PC-9 (cell line): Measurements from ENCODE around the gene CEBPB.

Experiments
- CTCF ChIP-seq: fragments of 200-600 bp; sonication (generic); conservative IDR thresholded peaks from 2 replicates; pipeline ENCODE4 v1.6.1; 2017; ENCODE audit warnings: mixed run types, antibody characterized with exemption, mild to moderate bottlenecking, moderate library complexity
- EZH2 ChIP-seq: fragments of 200-600 bp; sonication (generic); IDR thresholded peaks from 2 replicates; pipeline ENCODE4 v1.8.0; 2017; ENCODE audit warnings: antibody characterized with exemption, low read depth

DNA sequence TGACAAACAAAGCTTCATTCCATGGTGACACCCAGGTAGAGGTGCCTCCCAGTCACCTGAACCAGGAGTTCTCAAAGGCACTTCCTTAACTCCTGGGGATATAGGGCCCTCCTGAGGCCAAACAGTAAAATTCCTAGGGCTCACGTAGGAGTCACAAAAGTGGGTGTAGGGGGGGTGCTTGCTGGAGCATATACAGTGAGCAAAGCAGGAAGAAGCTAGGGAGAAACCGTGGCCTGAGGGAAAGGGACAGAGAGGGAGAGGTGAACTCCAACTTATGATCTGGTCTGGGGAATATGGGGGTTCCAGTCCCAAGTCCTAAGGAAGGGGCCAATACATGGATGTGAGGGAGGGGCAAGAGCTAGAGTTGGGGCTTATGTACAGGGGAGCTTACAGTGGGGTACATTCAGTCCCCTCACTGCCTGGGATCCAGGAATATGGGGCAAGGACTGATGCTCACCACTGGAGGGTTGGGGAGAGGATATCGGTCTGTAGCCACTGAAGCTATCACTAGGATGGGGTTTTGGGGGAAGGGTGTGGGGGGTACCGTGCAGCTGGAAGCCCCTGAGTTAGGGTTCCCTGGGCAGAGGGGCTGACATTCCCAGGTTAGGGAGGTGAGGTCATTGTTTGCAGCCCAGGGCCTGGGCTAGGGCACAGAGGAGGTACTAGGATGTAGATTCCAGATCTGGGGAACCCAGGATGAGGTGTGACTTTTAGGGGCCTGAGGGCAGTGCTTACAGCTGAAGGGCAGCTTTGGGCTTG, 38.1 kb upstream of the CEBPB start:
- TF ChIP-seq CTCF (peak; percentile 60), EZH2 (no peak)
